GM18507 (cell line): Measurements from ENCODE around the gene ABHD18.
"Not testable (repeated sequence)": the region's sequence is repeated elsewhere in the genome, so short reads cannot be mapped to it uniquely, and the experiment has no call there.

ENCODE experiments used
- DNase-seq: peaks from one replicate; pipeline ENCODE4 v3.0.0; 2011; ENCODE audit warnings: low read depth; ENCODE audit not compliant: insufficient read length; ENCODE audit errors: extremely low spot score
- FAIRE-seq: peaks from 2 replicates; lab custom pipeline; 2011; peaks lifted over from hg19 to GRCh38; lab: Jason Lieb, UNC

Gene ABHD18

DNA sequence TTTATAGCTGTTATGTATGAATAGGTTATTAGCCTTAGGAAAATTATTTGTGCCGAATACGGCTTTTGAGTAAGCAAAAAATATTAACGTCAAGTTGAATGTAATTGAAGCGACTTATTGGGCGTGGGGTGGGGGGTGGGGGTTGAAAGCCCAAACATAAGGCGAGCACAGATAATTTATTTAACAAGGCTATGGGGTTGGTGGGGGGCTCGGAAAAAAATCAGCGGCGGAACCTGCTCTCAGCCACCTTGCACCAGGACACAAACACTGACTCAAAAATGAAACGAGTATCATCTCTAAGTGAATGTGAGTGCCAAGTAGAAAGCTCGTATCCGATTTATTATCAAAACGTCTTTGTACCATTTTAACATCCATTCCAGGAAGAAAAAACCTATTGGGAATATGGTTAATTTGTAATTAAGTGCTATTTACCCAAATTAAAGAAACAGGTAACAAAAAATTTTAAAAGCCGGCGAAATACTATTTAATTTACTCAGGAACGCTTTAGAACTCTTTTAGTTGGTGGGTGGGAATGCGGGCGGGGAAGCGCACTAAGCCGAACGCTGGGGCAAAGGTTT is 95.0 kb downstream of the ABHD18 start:
- DNase-seq (no peak), FAIRE-seq (peak; percentile 36)

DNA sequence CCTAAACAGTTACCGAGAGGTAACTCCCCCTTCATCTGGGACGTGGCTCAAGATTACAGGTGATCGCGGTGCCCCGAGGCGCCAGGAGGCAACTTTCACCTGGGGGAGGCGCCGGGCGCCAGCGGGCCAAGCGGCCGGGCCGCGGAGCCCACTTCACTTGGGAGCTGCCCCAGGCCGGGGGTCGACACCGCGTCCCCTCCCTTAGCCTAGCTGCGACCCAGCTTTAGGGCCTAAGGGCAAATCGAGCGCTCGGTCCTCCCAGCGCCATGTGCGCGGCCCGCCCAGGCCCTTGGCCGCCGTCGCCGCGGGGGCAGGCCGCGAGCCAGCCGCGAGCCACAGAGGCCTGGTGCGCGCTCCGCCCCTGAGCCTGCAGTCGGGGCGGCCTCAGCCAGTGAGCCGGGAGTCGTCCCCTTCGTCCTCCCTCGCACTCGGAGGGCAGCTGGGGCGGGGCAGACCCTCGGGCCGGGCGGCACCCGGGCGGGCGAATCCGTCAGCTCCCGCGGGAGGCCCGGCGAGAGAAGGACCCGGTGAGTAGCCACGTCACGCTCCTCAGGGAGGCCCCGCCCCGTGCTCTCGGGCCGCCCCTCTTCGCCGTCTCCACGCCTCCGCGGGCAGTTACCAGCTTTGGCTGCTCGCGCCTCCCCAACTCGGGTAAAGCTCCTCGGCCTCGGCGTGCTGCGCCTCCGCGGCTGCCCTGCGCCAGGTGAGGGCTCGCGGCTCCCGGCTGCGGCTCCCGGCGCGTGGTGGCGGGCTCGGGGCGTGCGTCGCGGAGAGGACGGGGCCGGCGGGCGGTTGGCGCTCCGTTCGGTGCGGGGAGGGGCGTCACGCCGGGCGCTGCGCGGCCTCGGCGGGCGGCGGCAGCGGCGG is 95.7 kb downstream of the ABHD18 start, which contains the start of gene LARP1B:
Gene LARP1B, plus strand, starts transcription at position 614 of the 867 bp plus-strand sequence. CDS start 13,640 bp downstream, outside the sequence.
- DNase-seq, result peak; percentile 92
- peak; percentile 99 for FAIRE-seq

DNA sequence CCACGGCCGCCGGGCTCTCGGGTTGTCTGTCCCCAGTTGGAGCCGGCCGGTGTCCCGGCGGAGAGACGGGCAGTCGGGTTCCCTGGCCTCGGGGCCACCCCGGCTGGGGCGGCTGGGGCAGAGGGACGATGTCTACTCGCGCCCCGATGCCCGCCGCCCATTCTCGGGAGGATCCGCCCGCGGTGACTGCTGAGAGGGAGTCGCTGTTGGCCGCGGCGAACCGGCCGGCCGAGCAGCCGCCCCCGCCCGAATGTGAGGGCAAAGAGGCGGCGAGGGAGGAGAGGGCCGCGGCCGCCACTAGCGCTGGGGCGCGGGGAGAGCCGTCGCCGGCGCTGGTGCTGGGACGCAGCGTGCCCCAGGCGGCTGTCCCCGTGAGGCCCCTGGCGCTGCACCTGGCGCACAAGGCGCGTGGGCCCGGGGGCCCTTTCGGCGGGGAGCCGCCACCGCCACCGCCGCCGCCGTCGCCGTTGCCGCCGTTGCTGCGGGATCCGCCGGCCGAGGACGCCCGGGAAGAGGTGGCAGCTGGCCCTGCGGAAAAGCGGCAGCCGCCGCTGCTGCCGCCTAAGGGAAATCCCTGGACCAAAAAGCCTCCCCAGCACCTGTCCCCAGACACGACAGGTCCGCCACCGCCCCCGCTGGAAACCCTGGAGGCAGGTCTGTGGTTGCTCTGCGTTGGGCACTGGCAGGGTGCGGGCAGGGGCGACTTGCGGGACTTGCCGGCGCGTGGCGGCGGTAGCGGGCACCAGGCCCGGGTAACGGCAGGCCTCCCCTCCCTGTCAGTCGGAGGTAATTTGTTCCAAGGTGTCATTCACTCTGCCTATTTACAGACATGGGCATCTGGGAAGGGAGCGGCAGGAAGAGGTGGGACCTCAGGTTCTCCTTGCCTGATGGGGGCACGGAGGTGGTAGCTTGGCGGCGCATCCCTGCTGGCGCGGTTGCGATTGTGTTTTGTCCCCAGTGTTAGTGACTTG is 96.6 kb downstream of the ABHD18 start:
- DNase-seq, result peak; percentile 40
- FAIRE-seq, result no peak

DNA sequence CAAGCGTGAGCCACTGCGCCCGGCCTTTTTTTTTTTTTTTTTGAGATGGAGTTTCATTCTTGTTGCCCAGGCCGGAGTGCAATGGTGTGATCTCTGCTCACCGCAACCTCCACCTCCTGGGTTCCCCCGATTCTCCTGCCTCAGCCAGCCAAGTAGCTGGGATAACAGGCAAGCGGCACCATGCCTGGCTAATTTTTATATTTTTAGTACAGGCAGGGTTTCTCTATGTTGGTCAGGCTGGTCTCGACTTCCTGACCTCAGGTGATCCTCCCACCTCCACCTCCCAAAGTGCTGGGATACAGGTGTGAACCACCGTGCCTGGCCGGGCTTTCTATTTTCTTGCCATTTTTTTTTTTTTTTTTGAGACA is 101.2 kb downstream of the ABHD18 start:
- not testable (repeated sequence) for DNase-seq, FAIRE-seq

DNA sequence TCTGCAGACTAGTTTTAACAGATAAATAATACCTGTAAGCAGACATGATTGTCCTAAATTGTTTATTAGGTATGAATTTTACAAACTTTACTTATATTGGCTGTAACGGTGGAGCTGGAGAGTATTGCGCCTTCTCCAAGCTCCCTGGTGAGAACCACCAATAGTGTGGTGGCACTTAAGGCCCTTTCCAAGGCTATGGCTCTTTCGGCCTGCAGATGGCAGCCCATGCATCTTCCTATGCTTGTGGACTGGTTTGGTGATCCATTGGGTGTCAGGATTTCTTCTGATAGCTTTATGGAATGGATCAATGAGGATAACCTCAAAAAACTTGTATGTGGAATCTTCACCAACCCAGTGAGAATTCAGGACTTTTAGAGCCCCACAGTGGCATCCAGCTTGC is 103.7 kb downstream of the ABHD18 start:
- no peak for DNase-seq
- peak; percentile 33 for FAIRE-seq

DNA sequence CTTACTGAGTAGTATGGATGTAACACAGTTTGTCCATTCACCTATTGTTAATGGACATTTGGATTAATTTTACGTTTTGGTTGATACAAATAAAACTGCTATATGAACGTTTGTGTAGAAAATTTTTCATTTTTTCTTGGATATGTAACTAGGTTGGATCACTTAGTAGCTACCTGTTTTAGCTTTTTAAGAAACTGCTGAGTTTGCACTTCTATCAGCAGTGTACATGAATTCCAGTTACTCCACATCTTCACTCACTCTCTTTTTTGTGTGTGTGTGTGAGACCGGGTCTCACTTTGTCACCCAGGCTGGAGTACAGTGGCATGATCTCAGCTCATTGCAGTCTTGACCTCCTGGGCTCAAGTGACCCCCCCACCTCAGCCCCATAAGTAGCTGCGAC is 111.3 kb downstream of the ABHD18 start:
- FAIRE-seq (no peak), DNase-seq (no peak)
